ENCODE data around the gene PAIP2. TPM values are rescaled to one million over a fixed set of nuclear protein-coding genes. Genes with fewer than 3 reads are reported as not detected.

Gene PAIP2
- total and polyA plus RNA-seq, 2 experiments from 2014 or later: 65.3 to 77.5 TPM

DNA sequence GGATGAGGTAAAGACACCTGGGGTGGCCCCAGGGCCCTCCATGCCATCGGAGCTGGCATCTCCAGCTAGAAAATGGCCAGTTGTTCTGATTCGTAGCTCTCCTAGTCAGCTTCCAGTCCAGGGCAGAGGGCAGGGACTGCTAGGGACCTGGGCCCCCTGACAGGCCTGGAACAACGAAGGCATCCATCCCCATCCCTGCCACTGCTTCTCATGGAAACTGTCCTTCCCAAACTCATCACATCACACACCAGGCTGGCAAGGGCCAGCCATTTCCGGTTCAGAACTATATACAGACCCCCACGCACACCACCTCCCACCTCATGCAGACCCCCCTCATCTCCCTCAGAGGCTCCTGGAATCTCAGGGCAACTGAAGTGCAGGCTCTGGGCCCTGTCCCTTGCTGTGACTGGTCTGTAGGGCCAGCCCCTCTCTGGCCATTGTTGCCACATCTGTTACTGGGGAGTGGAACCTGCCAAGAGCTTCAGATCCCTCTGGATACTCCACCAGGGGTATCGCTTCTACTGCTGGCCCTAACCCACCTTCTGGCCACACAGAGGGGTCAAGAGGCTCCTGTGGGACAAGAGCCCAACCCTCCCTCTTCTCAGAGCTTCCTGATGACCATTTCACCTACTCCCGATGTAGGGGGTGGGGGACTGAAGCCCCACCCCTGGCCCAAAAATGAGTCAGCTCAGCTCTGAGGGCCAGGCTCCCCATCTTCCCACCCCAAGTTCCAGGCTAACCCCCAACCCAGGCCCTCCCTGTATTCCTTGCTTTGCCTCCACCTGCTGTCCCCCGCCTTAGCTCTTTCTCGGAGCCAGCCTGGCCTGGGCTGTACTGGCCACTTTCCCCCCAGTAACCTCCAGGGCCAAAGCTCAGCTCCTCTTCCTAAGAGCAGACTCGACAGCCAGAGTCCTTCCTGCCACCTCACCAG lies 49.2 kb downstream of the PAIP2 start:
- Histone ChIP-seq H3K4me1 (ENCODE audit: insufficient read depth) (peaks cover 8% of the 10 kb centered on the region), H3K27me3 (peaks cover 26% of the 10 kb centered on the region), H4K20me1 (ENCODE audit: insufficient read depth, poor library complexity, severe bottlenecking) (no peaks in the 10 kb centered on the region), H3K9me3 (ENCODE audit: low read depth) (no peaks in the 10 kb centered on the region), H3K4me3 (no peak overlapping the region), H3K79me2 (no peaks in the 10 kb centered on the region), H3K36me3 (replicated peaks; ENCODE audit: insufficient read depth, low read depth) (no peaks in the 10 kb centered on the region), H2AFZ (no peak overlapping the region), H3K9me2 (replicated peaks; ENCODE audit: insufficient read depth) (no peaks in the 10 kb centered on the region), H3K4me2 (no peak overlapping the region), H3K27ac (no peak overlapping the region)
- 89% methylated on average over 10 of the region's 10 CpGs for WGBS (ENCODE audit: low lambda C conversion rate, missing lambda C conversion rate)
- TF ChIP-seq EZH2 (IDR thresholded peaks at IDR 0.05; ENCODE audit: borderline replicate concordance) (no peak), CTCF (IDR thresholded peaks at IDR 0.05; ENCODE audit: poor library complexity) (no peak), EZH2phosphoT487 (IDR thresholded peaks at IDR 0.05; ENCODE audit: low read depth, severe bottlenecking, unreplicated experiment) (no peak)
- DNase-seq (ENCODE audit: low spot score): no peak

GRCh38 chr5:139391570-139392323 lies 50.1 kb downstream of the PAIP2 start:
- H3K36me3 ChIP-seq (replicated peaks; ENCODE audit: insufficient read depth, low read depth): no peaks in the 10 kb centered on the region
- H3K27me3 ChIP-seq: peaks cover 26% of the 10 kb centered on the region
- H2AFZ ChIP-seq: no peak overlapping the region
- no peaks in the 10 kb centered on the region for H3K79me2 ChIP-seq
- H3K4me1 ChIP-seq (ENCODE audit: insufficient read depth): peaks cover 8% of the 10 kb centered on the region
- WGBS (ENCODE audit: low lambda C conversion rate, missing lambda C conversion rate): 74% methylated on average over 21 of the region's 33 CpGs
- no peak for TF ChIP-seq EZH2phosphoT487 (IDR thresholded peaks at IDR 0.05; ENCODE audit: low read depth, severe bottlenecking, unreplicated experiment)
- no peak for TF ChIP-seq CTCF (IDR thresholded peaks at IDR 0.05; ENCODE audit: poor library complexity)
- no peak for TF ChIP-seq EZH2 (IDR thresholded peaks at IDR 0.05; ENCODE audit: borderline replicate concordance)
- H3K4me2 ChIP-seq: peak overlapping the region; percentile 91
- no peak overlapping the region for H3K4me3 ChIP-seq
- no peaks in the 10 kb centered on the region for H3K9me2 ChIP-seq (replicated peaks; ENCODE audit: insufficient read depth)
- no peak for DNase-seq (ENCODE audit: low spot score)
- no peaks in the 10 kb centered on the region for H3K9me3 ChIP-seq (ENCODE audit: low read depth)
- no peaks in the 10 kb centered on the region for H4K20me1 ChIP-seq (ENCODE audit: insufficient read depth, poor library complexity, severe bottlenecking)
- H3K27ac ChIP-seq: no peak overlapping the region

DNA sequence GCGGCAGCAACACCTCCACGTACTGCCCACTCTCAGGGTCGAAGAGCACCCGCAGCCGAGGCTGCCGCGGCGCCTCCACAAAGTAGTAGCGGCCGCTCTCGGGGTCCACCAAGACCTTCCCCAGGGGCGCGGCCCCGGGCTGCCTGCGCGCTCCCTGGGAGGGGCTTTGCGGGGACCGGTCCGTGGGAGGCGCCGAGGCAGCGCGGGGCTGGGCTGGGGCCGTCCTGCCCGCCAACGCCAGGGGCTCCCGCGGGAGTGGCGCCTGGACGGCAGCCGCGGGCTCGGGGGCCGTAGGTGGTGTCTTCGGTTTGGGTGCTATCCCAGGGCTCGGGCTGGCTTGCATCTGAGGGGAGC lies 50.6 kb downstream of the PAIP2 start:
- H3K27ac ChIP-seq: no peak overlapping the region

More for the DNA sequence above, 50.6 kb downstream of the PAIP2 start:
- Histone ChIP-seq H3K36me3 (replicated peaks; ENCODE audit: insufficient read depth, low read depth) (no peaks in the 10 kb centered on the region), H2AFZ (no peak overlapping the region), H4K20me1 (ENCODE audit: insufficient read depth, poor library complexity, severe bottlenecking) (no peaks in the 10 kb centered on the region), H3K4me1 (ENCODE audit: insufficient read depth) (peaks cover 8% of the 10 kb centered on the region), H3K9me3 (ENCODE audit: low read depth) (no peaks in the 10 kb centered on the region), H3K4me3 (no peak overlapping the region), H3K9me2 (replicated peaks; ENCODE audit: insufficient read depth) (no peaks in the 10 kb centered on the region), H3K27me3 (peaks cover 26% of the 10 kb centered on the region), H3K4me2 (peak overlapping the region; percentile 91), H3K79me2 (no peaks in the 10 kb centered on the region)
- no peak for TF ChIP-seq EZH2phosphoT487 (IDR thresholded peaks at IDR 0.05; ENCODE audit: low read depth, severe bottlenecking, unreplicated experiment)
- TF ChIP-seq EZH2 (IDR thresholded peaks at IDR 0.05; ENCODE audit: borderline replicate concordance): no peak
- no peak for TF ChIP-seq CTCF (IDR thresholded peaks at IDR 0.05; ENCODE audit: poor library complexity)
- WGBS (ENCODE audit: low lambda C conversion rate, missing lambda C conversion rate): 10% methylated on average over 33 of the region's 36 CpGs
- no peak for DNase-seq (ENCODE audit: low spot score)
